ENCODE data around the gene UBE2D1. TPM values are rescaled to one million over a fixed set of nuclear protein-coding genes. Genes with fewer than 3 reads are reported as not detected.

UBE2D1 gene
- total RNA-seq, 1 donor from 2014 or later = 56.6 TPM

DNA sequence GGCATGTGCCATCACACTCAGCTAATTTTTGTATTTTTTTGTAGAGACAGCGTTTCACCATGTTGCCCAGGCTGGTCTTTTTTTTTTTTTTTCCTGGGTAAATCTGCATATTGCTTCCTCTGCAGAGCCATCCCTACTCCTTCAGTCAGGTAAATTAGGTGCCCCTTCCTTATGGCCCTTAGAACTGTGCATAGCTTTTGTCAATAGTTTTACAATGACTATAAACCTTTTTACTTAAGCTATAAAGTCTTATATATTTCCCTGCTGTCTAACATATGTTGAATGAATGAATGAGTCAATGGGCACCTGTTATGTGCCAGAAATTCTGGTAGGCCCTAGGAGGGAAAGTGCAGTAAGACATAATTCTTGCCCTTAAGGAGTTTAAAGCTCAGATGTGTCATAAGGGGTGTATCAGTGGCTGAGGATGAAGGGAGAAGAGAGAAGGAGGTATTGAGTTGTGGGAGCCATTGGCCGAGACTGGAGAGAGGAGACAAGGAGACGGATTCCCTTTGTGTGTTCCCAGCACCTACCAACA is 30.6 kb upstream of the UBE2D1 start:
- Histone ChIP-seq H3K9me3 (ENCODE audit: low read depth) (no peaks in the 10 kb centered on the region), H4K20me1 (ENCODE audit: low read depth) (no peaks in the 10 kb centered on the region), H3K4me3 (no peak overlapping the region), H2AFZ (replicated peaks) (no peak overlapping the region), H3K4me2 (no peak overlapping the region), H3K79me2 (ENCODE audit: low read depth) (no peaks in the 10 kb centered on the region), H3F3A (ENCODE audit: low read depth) (no peaks in the 10 kb centered on the region), H3K36me3 (no peaks in the 10 kb centered on the region), H3K27me3 (no peaks in the 10 kb centered on the region), H3K4me1 (no peaks in the 10 kb centered on the region), H3K9ac (no peak overlapping the region), H3K27ac (no peak overlapping the region)
- Mint-ChIP-seq H3K9me3 (no peaks in the 10 kb centered on the region), H3K27me3 (ENCODE audit: insufficient read depth, low read depth) (no peaks in the 10 kb centered on the region), H3K27ac (no peak overlapping the region), H3K4me1 (peaks cover 25% of the 10 kb centered on the region), H3K4me3 (no peak overlapping the region), H3K36me3 (no peaks in the 10 kb centered on the region)
- DNase-seq (ENCODE audit: low spot score) = no peak
- no peak for TF ChIP-seq EZH2 (IDR thresholded peaks at IDR 0.05)
- TF ChIP-seq, protein P1, sequence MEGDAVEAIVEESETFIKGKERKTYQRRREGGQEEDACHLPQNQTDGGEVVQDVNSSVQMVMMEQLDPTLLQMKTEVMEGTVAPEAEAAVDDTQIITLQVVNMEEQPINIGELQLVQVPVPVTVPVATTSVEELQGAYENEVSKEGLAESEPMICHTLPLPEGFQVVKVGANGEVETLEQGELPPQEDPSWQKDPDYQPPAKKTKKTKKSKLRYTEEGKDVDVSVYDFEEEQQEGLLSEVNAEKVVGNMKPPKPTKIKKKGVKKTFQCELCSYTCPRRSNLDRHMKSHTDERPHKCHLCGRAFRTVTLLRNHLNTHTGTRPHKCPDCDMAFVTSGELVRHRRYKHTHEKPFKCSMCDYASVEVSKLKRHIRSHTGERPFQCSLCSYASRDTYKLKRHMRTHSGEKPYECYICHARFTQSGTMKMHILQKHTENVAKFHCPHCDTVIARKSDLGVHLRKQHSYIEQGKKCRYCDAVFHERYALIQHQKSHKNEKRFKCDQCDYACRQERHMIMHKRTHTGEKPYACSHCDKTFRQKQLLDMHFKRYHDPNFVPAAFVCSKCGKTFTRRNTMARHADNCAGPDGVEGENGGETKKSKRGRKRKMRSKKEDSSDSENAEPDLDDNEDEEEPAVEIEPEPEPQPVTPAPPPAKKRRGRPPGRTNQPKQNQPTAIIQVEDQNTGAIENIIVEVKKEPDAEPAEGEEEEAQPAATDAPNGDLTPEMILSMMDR (IDR thresholded peaks at IDR 0.05) = no peak
- no peak for TF ChIP-seq EZH2phosphoT487 (IDR thresholded peaks at IDR 0.05)

DNA sequence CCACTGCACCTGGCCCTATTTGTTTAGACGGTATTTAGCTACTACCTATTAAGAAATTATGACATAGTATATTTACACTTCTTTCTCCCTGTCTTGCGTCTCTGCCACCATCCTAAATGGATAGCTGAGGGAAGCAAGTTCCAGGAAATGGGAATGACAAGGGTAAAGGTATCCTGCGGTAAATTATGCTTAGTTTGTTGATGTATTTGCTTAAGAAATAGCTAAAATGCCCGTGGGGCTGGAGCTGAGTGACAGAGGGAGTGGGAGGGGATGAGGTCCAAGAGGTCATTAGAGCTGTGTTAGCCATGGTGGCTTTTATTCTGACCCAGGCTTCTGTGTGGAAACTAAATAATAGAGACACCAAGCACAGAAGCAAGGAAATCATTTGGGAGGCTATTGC is 29.0 kb upstream of the UBE2D1 start:
- Mint-ChIP-seq H3K9me3 (no peaks in the 10 kb centered on the region), H3K27me3 (ENCODE audit: insufficient read depth, low read depth) (no peaks in the 10 kb centered on the region), H3K4me3 (no peak overlapping the region), H3K36me3 (no peaks in the 10 kb centered on the region), H3K27ac (no peak overlapping the region), H3K4me1 (peaks cover 19% of the 10 kb centered on the region)
- H3K4me2 ChIP-seq = no peak overlapping the region
- no peaks in the 10 kb centered on the region for H3K79me2 ChIP-seq (ENCODE audit: low read depth)
- no peaks in the 10 kb centered on the region for H3K4me1 ChIP-seq
- no peaks in the 10 kb centered on the region for H3F3A ChIP-seq (ENCODE audit: low read depth)
- H4K20me1 ChIP-seq (ENCODE audit: low read depth) = no peaks in the 10 kb centered on the region
- no peaks in the 10 kb centered on the region for H3K27me3 ChIP-seq
- no peaks in the 10 kb centered on the region for H3K36me3 ChIP-seq
- H3K9me3 ChIP-seq (ENCODE audit: low read depth) = no peaks in the 10 kb centered on the region
- no peak overlapping the region for H3K27ac ChIP-seq
- H3K4me3 ChIP-seq = no peak overlapping the region
- no peak overlapping the region for H3K9ac ChIP-seq
- no peak overlapping the region for H2AFZ ChIP-seq (replicated peaks)
- DNase-seq (ENCODE audit: low spot score) = no peak
- no peak for TF ChIP-seq EZH2phosphoT487 (IDR thresholded peaks at IDR 0.05)
- no peak for TF ChIP-seq EZH2 (IDR thresholded peaks at IDR 0.05)
- TF ChIP-seq, protein P1 (IDR thresholded peaks at IDR 0.05) = no peak

- no peaks in the 10 kb centered on the region for H3K9me3 Mint-ChIP-seq
- no peaks in the 10 kb centered on the region for H3K27me3 Mint-ChIP-seq (ENCODE audit: insufficient read depth, low read depth)
- Histone ChIP-seq H3K36me3 (no peaks in the 10 kb centered on the region), H3F3A (ENCODE audit: low read depth) (no peaks in the 10 kb centered on the region), H3K4me1 (no peaks in the 10 kb centered on the region), H3K27ac (no peak overlapping the region), H4K20me1 (ENCODE audit: low read depth) (no peaks in the 10 kb centered on the region), H3K79me2 (ENCODE audit: low read depth) (no peaks in the 10 kb centered on the region), H3K27me3 (no peaks in the 10 kb centered on the region), H2AFZ (replicated peaks) (no peak overlapping the region), H3K4me3 (no peak overlapping the region), H3K4me2 (no peak overlapping the region), H3K9me3 (ENCODE audit: low read depth) (no peaks in the 10 kb centered on the region), H3K9ac (no peak overlapping the region)
- no peak overlapping the region for H3K27ac Mint-ChIP-seq
- H3K4me3 Mint-ChIP-seq = no peak overlapping the region
- DNase-seq (ENCODE audit: low spot score) = no peak
- H3K36me3 Mint-ChIP-seq = no peaks in the 10 kb centered on the region
- H3K4me1 Mint-ChIP-seq = peaks cover 5% of the 10 kb centered on the region
- TF ChIP-seq EZH2 (IDR thresholded peaks at IDR 0.05) = no peak
- TF ChIP-seq, protein P1 (IDR thresholded peaks at IDR 0.05) = no peak
- no peak for TF ChIP-seq EZH2phosphoT487 (IDR thresholded peaks at IDR 0.05)
These were observed 27.1 kb upstream of the UBE2D1 start for GRCh38 chr10:58307676-58308075.

All from neural progenitor cell (in vitro differentiated cells).